H7 (cell line): ENCODE measurements around the gene ST6GALNAC2. TPM values are rescaled to one million over a fixed set of nuclear protein-coding genes. Genes with fewer than 3 reads are reported as not detected.
"Not testable (repeated sequence)": the region's sequence is repeated elsewhere in the genome, so short reads cannot be mapped to it uniquely, and the experiment has no call there.

Experiments
- DNase-seq: peaks from one replicate; pipeline ENCODE4 v3.0.0; 2012
- H3K27me3 ChIP-seq: 2 replicates; pipeline ENCODE4 v1.6.0; 2011; ENCODE audit warnings: mild to moderate bottlenecking, low read length; ENCODE audit not compliant: control insufficient read depth, insufficient read depth
- H3K36me3 ChIP-seq: replicated peaks from 2 replicates; pipeline ENCODE4 v1.5.1; 2011; ENCODE audit warnings: low read length; ENCODE audit not compliant: control insufficient read depth, insufficient read depth
- H3K4me3 ChIP-seq: 2 replicates; pipeline ENCODE4 v1.5.1; 2011; ENCODE audit warnings: low read depth, mild to moderate bottlenecking, control low read depth, low read length, moderate library complexity; ENCODE audit not compliant: insufficient read depth
- total RNA-seq: library from RNA; depleted of rRNA; stranded (reverse); fragments of >200 nt; shearing (Covaris generic); gene quantifications from 2 replicates; pipeline ENCODE4 v1.2.3, GENCODE V29; 2014

ST6GALNAC2 gene
- total RNA-seq, 1 experiment from 2014 or later: 2.4 TPM

DNA sequence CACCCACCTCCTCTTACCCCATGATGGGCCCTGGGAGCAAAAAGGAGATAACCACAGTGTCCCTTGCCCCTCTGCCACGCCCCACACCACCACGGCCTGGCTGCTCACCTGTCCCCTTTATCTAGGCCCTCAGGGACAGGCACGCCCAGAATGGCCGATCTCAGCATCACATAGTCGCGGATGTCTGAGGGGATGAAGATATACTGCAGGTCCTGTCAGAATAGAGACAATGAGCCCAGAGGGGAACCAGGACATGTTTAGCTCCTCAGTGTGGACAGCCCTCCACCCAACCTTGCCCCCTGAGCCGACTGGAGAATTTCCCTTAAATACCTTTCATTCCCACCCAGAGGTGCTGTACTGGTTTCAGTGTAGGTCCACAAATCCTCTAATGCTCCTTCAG lies 15.2 kb downstream of the ST6GALNAC2 start:
- peaks cover 3% of the 10 kb centered on the region for H3K36me3 ChIP-seq
- no peak for DNase-seq
- H3K4me3 ChIP-seq: no peak overlapping the region
- H3K27me3 ChIP-seq: no peaks in the 10 kb centered on the region

GRCh38 chr17:76569607-76570279 lies 15.9 kb downstream of the ST6GALNAC2 start:
- peak; percentile 72 for DNase-seq
- H3K4me3 ChIP-seq: no peak overlapping the region

GRCh38 chr17:76568811-76569221 lies 16.8 kb downstream of the ST6GALNAC2 start:
- peak; percentile 84 for DNase-seq
- Histone ChIP-seq H3K36me3 (peaks cover 9% of the 10 kb centered on the region), H3K27me3 (no peaks in the 10 kb centered on the region), H3K4me3 (no peak overlapping the region)

More at GRCh38 chr17:76569607-76570279, 15.9 kb downstream of the ST6GALNAC2 start:
- no peaks in the 10 kb centered on the region for H3K27me3 ChIP-seq
- H3K36me3 ChIP-seq: peaks cover 7% of the 10 kb centered on the region

- peaks cover 12% of the 10 kb centered on the region for H3K36me3 ChIP-seq
- H3K4me3 ChIP-seq: no peak overlapping the region
- no peaks in the 10 kb centered on the region for H3K27me3 ChIP-seq
- DNase-seq: peak; percentile 57
Observed at GRCh38 chr17:76567634-76568432, 17.8 kb downstream of the ST6GALNAC2 start.

GRCh38 chr17:76566988-76567431 lies 18.6 kb downstream of the ST6GALNAC2 start:
- Histone ChIP-seq H3K27me3 (no peaks in the 10 kb centered on the region), H3K4me3 (no peak overlapping the region), H3K36me3 (peaks cover 16% of the 10 kb centered on the region)
- DNase-seq: peak; percentile 43

DNA sequence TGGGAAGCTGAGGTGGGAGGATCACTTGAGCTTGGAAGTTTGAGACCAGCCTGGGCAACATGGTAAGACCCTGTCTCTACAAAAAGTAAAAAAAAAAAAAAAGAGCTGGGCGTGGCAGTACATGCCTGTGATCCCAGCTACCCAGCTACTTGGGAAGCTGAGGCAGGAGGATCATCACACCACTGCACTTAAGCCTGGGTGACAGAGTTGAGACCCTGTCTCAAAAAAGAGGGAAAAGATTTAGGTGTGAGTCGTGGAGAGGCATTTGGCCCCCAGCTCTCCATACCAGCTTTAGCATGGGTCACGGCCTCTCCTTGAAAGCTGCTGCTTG lies 19.1 kb downstream of the ST6GALNAC2 start:
- DNase-seq: no peak
- H3K36me3 ChIP-seq: peaks cover 20% of the 10 kb centered on the region
- H3K4me3 ChIP-seq: no peak overlapping the region
- no peaks in the 10 kb centered on the region for H3K27me3 ChIP-seq

DNA sequence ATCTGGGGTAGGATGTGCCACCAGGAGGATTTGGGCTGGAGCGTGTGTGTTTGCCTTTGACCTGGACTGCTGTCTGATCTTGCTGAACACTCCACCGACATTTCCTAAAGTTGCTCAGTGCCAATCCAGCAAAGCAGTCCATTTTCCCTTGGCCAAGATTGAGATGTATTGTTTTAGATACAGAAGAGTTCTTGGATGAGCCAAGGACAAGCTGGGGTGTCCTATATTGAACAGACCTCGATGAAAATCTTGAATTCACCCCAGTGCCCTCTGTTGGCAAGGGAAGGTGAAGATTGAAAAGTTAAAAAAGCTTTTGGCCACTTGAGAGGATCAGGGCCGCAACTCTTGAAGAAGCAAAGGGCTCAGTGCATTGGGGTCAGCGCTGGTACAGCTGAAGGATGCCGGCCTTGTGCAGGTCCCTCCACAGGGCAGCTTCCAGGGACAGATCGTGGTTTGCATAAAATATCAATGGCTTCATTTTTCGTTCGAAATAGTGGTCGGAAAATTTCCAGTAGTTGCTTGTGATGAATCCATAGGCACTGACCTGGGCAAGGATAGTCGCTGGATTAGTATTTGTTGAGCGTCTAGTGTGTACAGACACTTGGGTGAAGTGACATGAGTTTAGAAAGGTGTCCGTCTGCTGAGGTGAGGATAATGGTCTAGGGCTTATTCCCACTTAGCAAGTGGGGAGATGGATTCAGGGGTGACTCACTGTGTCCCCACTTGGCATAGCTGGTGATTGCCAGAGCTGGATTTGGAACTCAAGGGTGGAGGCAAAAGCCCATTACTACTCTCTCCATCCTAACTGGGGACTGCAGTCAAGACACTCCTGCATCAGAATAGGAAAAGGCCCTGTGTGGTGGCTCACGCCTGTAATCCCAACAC lies 19.7 kb downstream of the ST6GALNAC2 start:
- Histone ChIP-seq H3K4me3 (no peak overlapping the region), H3K27me3 (no peaks in the 10 kb centered on the region), H3K36me3 (peaks cover 24% of the 10 kb centered on the region)
- DNase-seq: peak; percentile 38

DNA sequence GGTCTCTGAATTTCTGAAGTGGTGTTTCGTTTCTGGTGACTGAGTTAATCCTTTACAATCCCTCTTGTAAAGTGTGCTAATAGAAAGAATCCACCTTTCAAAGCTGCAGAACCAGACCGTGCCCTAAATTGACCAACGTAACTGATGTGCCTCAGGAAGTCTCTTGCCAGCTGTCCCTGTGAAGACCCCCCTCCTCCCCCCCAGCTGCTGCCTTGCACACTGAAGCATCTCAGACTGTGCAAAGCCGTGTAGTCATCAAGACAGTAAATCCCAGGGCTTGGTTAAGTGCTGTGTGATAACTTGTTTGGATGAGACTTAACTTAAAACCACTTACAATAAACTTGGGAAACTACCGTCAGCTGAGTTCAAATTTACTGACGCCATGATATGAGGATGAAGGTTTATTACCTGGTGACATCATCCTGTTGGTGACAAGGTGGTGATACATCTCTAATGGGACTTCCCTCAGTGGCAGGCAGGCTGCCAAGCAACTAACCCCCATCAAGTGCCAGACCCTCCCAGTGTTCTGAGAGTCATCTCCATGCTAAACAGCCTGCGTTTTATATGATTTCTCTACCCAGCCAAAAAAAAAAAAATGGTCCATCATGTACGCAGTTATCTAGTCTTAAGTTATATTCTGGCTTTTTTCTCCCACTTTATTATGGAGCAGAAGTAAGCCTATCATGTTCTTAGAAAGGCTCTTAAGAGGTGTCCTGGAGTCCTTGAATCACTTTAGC lies 20.5 kb downstream of the ST6GALNAC2 start:
- not testable (repeated sequence) for H3K4me3 ChIP-seq, H3K27me3 ChIP-seq, DNase-seq
- H3K36me3 ChIP-seq: peaks cover 25% of the 10 kb centered on the region

DNA sequence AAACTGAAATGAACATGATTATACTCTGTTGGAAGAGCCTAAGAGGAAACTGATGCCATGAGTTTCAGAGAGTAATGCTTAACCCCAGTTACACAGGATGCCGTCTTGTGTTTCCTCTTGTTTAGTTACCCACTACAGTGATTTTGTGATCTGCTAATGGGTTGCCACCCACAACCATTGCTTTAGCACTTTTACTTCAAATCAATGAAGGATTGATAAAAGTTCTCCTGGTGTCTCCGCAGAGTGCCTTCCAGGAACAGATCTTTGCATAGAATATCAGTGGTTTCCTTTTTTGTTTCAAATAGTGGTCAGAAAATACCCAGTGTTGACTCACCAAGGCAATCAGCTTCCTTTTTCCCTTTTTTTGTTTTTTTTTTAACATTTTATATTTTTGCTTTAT lies 22.3 kb downstream of the ST6GALNAC2 start:
- not testable (repeated sequence) for H3K4me3 ChIP-seq, DNase-seq, H3K27me3 ChIP-seq
- peaks cover 26% of the 10 kb centered on the region for H3K36me3 ChIP-seq

DNA sequence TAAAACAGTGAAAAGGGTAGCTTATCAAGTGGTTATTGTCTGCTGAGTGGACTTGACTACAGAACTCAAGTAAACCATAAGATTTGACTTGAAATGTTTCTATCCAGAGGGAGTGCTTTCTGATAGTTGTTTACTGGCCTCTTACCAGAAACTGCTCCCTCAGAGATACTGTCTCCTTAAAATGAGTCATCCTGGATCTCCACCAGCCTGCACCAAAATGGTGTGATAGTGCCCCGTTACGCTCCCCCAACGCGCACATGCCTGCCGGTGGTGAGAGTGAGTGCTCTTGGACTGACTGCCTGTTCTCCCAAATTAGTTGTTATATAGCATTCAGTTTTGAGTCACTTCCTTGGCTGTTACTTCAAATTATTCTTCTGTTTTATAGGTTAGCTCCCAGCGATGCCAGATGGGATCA lies 22.9 kb downstream of the ST6GALNAC2 start:
- no peaks in the 10 kb centered on the region for H3K27me3 ChIP-seq
- H3K4me3 ChIP-seq: no peak overlapping the region
- peaks cover 26% of the 10 kb centered on the region for H3K36me3 ChIP-seq
- DNase-seq: no peak

DNA sequence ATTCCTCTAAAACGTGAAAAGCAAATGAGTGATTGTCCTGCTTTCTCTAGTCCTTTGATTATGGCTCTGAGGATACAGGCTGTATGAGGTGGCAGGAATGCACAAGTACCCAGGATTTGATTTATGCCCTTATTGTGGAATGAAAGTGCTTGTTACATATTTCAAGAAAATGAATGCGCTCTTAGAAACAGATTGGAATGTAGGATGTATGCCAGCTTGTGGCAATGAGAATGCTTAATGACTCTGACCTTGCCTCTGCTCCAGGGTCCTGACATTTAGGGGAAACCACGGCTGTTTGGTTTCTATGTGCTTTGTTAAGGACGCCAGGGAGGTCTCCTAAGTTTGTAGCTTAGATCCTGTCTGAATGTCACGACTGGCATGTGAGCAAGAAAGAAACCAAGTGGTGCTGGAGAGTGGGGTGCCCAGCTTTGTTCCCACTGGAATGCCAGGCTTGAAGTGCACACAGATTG lies 23.8 kb downstream of the ST6GALNAC2 start:
- Histone ChIP-seq H3K36me3 (peaks cover 26% of the 10 kb centered on the region), H3K27me3 (no peaks in the 10 kb centered on the region), H3K4me3 (no peak overlapping the region)
- DNase-seq: no peak

- Histone ChIP-seq H3K36me3 (peaks cover 26% of the 10 kb centered on the region), H3K4me3 (no peak overlapping the region), H3K27me3 (no peaks in the 10 kb centered on the region)
- no peak for DNase-seq
Observed at GRCh38 chr17:76561332-76561731, 24.3 kb downstream of the ST6GALNAC2 start.

- no peak for DNase-seq
Observed at GRCh38 chr17:76560877-76561221, 24.8 kb downstream of the ST6GALNAC2 start.

More at GRCh38 chr17:76560877-76561221, 24.8 kb downstream of the ST6GALNAC2 start:
- Histone ChIP-seq H3K36me3 (peaks cover 26% of the 10 kb centered on the region), H3K27me3 (no peaks in the 10 kb centered on the region), H3K4me3 (no peak overlapping the region)
